Loucy (cell line): ENCODE measurements around the gene UBE3D.

Experiments used
- H2AFZ ChIP-seq: fragments of 200-600 bp; sonication (generic); 2 replicates; pipeline ENCODE4 v1.6.0; 2016; ENCODE audit warnings: antibody characterized with exemption, mild to moderate bottlenecking, low read length, moderate library complexity
- H3F3A ChIP-seq: fragments of 200-600 bp; 2 replicates; pipeline ENCODE4 v1.6.0; 2016; ENCODE audit warnings: antibody characterized with exemption, low read depth, mild to moderate bottlenecking
- H3K27me3 ChIP-seq: fragments of 200-600 bp; sonication (generic); 2 replicates; pipeline ENCODE4 v1.6.1; 2014; ENCODE audit warnings: low read length, mild to moderate bottlenecking; ENCODE audit not compliant: insufficient read depth, poor library complexity, severe bottlenecking
- H3K36me3 ChIP-seq: fragments of 200-600 bp; sonication (generic); 2 replicates; pipeline ENCODE4 v1.6.1; 2016; ENCODE audit warnings: low read length; ENCODE audit not compliant: insufficient read depth
- H3K4me1 ChIP-seq: fragments of 200-600 bp; sonication (generic); 2 replicates; pipeline ENCODE4 v1.5.1; 2014; ENCODE audit warnings: low read length, mild to moderate bottlenecking; ENCODE audit not compliant: insufficient read depth, poor library complexity, severe bottlenecking
- H3K4me2 ChIP-seq: fragments of 200-600 bp; sonication (generic); 2 replicates; pipeline ENCODE4 v1.6.0; 2014; ENCODE audit warnings: antibody characterized with exemption, low read length, low read depth, mild to moderate bottlenecking; ENCODE audit not compliant: poor library complexity, severe bottlenecking
- H3K4me3 ChIP-seq: fragments of 200-600 bp; sonication (generic); 2 replicates; pipeline ENCODE4 v1.5.1; 2014; ENCODE audit warnings: low read length, mild to moderate bottlenecking, mixed read lengths; ENCODE audit not compliant: poor library complexity, severe bottlenecking
- H3K79me2 ChIP-seq: fragments of 200-600 bp; sonication (generic); 2 replicates; pipeline ENCODE4 v1.6.1; 2014; ENCODE audit warnings: low read length; ENCODE audit not compliant: insufficient read depth
- H3K9ac ChIP-seq: fragments of 200-600 bp; sonication (generic); 2 replicates; pipeline ENCODE4 v1.6.0; 2014; ENCODE audit warnings: mild to moderate bottlenecking, low read depth, low read length, moderate library complexity; ENCODE audit not compliant: poor library complexity, severe bottlenecking
- H3K9me2 ChIP-seq: fragments of 200-600 bp; sonication (generic); replicated peaks from 2 replicates; pipeline ENCODE4 v1.6.1; 2016; ENCODE audit warnings: low read depth, low read length, mixed read lengths
- H3K9me3 ChIP-seq: fragments of 200-600 bp; sonication (generic); 2 replicates; pipeline ENCODE4 v1.6.1; 2014; ENCODE audit warnings: mild to moderate bottlenecking, antibody characterized with exemption, low read length, low read depth; ENCODE audit not compliant: insufficient read depth
- H4K20me1 ChIP-seq: fragments of 200-600 bp; sonication (generic); 2 replicates; pipeline ENCODE4 v1.6.0; 2014; ENCODE audit warnings: antibody characterized with exemption, low read length, mild to moderate bottlenecking; ENCODE audit not compliant: insufficient read depth, poor library complexity, severe bottlenecking
- CTCF ChIP-seq: fragments of 200-600 bp; sonication (generic); conservative IDR thresholded peaks from 2 replicates; pipeline ENCODE4 v1.5.1; 2014; ENCODE audit warnings: mild to moderate bottlenecking, antibody characterized with exemption, low read length
- EZH2phosphoT487 ChIP-seq: fragments of 200-600 bp; IDR thresholded peaks from 2 replicates; pipeline ENCODE4 v1.6.1; 2018; ENCODE audit warnings: antibody characterized with exemption, mild to moderate bottlenecking, moderate library complexity, borderline replicate concordance

The UBE3D gene

GRCh38 chr6:82924799-82925535 is 140.7 kb downstream of the UBE3D start:
- H3K4me3 ChIP-seq, result no peak overlapping the region

GRCh38 chr6:82921258-82921657 is 144.4 kb downstream of the UBE3D start:
- Histone ChIP-seq H3K9me2 (no peaks in the 10 kb centered on the region), H2AFZ (no peak overlapping the region), H3K27me3 (no peaks in the 10 kb centered on the region), H3K9me3 (peaks cover 6% of the 10 kb centered on the region; the same call in 1 of the 2 replicates), H3K4me1 (no peaks in the 10 kb centered on the region), H3K9ac (no peak overlapping the region), H3K4me2 (no peak overlapping the region), H3K4me3 (no peak overlapping the region), H3K36me3 (peaks cover 10% of the 10 kb centered on the region; the same call in 1 of the 2 replicates), H3F3A (no peaks in the 10 kb centered on the region), H4K20me1 (no peaks in the 10 kb centered on the region), H3K79me2 (no peaks in the 10 kb centered on the region)
- TF ChIP-seq CTCF (no peak), EZH2phosphoT487 (no peak)

More at GRCh38 chr6:82924799-82925535, 140.7 kb downstream of the UBE3D start:
- Histone ChIP-seq H4K20me1 (no peaks in the 10 kb centered on the region), H3K79me2 (no peaks in the 10 kb centered on the region), H3K27me3 (no peaks in the 10 kb centered on the region), H3K9me2 (no peaks in the 10 kb centered on the region), H3K36me3 (peaks cover 4% of the 10 kb centered on the region; the same call in 1 of the 2 replicates), H3K4me1 (no peaks in the 10 kb centered on the region), H3K9me3 (peaks cover 5% of the 10 kb centered on the region; the same call in 1 of the 2 replicates), H3K9ac (no peak overlapping the region), H2AFZ (no peak overlapping the region), H3K4me2 (no peak overlapping the region), H3F3A (no peaks in the 10 kb centered on the region)
- no peak for TF ChIP-seq EZH2phosphoT487
- no peak for TF ChIP-seq CTCF

GRCh38 chr6:82917346-82918064 is 148.1 kb downstream of the UBE3D start:
- Histone ChIP-seq H3K4me1 (no peaks in the 10 kb centered on the region), H3K9me2 (no peaks in the 10 kb centered on the region), H4K20me1 (no peaks in the 10 kb centered on the region), H3K4me3 (no peak overlapping the region), H3K79me2 (no peaks in the 10 kb centered on the region), H3K9me3 (peaks cover 6% of the 10 kb centered on the region; the same call in 1 of the 2 replicates), H2AFZ (no peak overlapping the region), H3K4me2 (no peak overlapping the region), H3F3A (no peaks in the 10 kb centered on the region), H3K36me3 (peaks cover 25% of the 10 kb centered on the region), H3K27me3 (no peaks in the 10 kb centered on the region), H3K9ac (no peak overlapping the region)
- no peak for TF ChIP-seq CTCF
- no peak for TF ChIP-seq EZH2phosphoT487
